B cell (primary cell): ENCODE data around the gene GLOD5.

ENCODE experiments used
- EZH2 ChIP-seq: IDR thresholded peaks from 2 replicates; pipeline ENCODE4 v1.6.1; 2012; ENCODE audit warnings: borderline replicate concordance, low read depth, mild to moderate bottlenecking, moderate library complexity, low read length; ENCODE audit not compliant: insufficient read depth, poor library complexity, severe bottlenecking
- TF ChIP-seq, protein P1 (sequence below): fragments of 200-600 bp; IDR thresholded peaks from one replicate; pipeline ENCODE4 v1.8.0; 2022; ENCODE audit warnings: antibody characterized with exemption, mild to moderate bottlenecking

DNA sequence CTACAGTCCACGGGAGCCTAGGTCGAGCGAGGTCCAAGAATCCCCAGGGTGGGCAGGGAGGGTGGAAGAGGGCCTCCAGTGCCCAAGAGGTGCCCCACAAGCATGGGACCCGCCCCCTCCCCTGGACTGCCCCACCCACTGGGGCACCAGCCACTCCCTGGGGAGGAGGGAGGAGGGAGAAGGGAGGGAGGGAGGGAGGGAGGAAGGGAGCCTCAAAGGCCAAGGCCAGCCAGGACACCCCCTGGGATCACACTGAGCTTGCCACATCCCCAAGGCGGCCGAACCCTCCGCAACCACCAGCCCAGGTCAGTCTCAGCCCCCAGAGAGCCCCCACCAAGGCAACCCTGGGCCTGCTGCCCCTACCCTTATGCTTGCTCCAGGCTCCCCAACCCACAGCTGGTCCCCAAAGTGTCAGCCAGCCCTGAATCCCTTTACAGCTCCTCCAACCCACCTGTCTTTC is 24.8 kb downstream of the GLOD5 start, which contains the start of gene GATA1:
- TF ChIP-seq, protein P1, sequence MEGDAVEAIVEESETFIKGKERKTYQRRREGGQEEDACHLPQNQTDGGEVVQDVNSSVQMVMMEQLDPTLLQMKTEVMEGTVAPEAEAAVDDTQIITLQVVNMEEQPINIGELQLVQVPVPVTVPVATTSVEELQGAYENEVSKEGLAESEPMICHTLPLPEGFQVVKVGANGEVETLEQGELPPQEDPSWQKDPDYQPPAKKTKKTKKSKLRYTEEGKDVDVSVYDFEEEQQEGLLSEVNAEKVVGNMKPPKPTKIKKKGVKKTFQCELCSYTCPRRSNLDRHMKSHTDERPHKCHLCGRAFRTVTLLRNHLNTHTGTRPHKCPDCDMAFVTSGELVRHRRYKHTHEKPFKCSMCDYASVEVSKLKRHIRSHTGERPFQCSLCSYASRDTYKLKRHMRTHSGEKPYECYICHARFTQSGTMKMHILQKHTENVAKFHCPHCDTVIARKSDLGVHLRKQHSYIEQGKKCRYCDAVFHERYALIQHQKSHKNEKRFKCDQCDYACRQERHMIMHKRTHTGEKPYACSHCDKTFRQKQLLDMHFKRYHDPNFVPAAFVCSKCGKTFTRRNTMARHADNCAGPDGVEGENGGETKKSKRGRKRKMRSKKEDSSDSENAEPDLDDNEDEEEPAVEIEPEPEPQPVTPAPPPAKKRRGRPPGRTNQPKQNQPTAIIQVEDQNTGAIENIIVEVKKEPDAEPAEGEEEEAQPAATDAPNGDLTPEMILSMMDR: no peak
- no peak for TF ChIP-seq EZH2
